ENCODE data around the gene UBE2Q1. TPM values are rescaled to one million over a fixed set of nuclear protein-coding genes. Genes with fewer than 3 reads are reported as not detected.

The UBE2Q1 gene
- total and polyA plus RNA-seq, 2 experiments from 2014 or later: 46.5 to 60.8 TPM

GRCh38 chr1:154550070-154550469 lies 8.4 kb downstream of the UBE2Q1 start:
- Histone ChIP-seq H3K27me3 (no peaks in the 10 kb centered on the region), H3K36me3 (peaks cover 55% of the 10 kb centered on the region), H3K4me3 (no peak overlapping the region), H3K4me1 (ENCODE audit: low read depth) (peaks cover 5% of the 10 kb centered on the region), H3K9me3 (ENCODE audit: low read depth) (no peaks in the 10 kb centered on the region), H3K27ac (no peak overlapping the region)
- no peak for DNase-seq (ENCODE audit: low read depth in 1 of 2, low spot score in 1 of 2)
- TF ChIP-seq CTCF (IDR thresholded peaks at IDR 0.05; ENCODE audit: low read depth, low read length): no peak

GRCh38 chr1:154549202-154549770 lies 9.2 kb downstream of the UBE2Q1 start:
- peaks cover 5% of the 10 kb centered on the region for H3K4me1 ChIP-seq (ENCODE audit: low read depth)
- H3K4me3 ChIP-seq: no peak overlapping the region
- H3K27me3 ChIP-seq: no peaks in the 10 kb centered on the region
- H3K36me3 ChIP-seq: peaks cover 47% of the 10 kb centered on the region
- no peak for TF ChIP-seq CTCF (IDR thresholded peaks at IDR 0.05; ENCODE audit: low read depth, low read length)
- no peak for DNase-seq (ENCODE audit: low read depth in 1 of 2, low spot score in 1 of 2)
- H3K9me3 ChIP-seq (ENCODE audit: low read depth): no peaks in the 10 kb centered on the region
- no peak overlapping the region for H3K27ac ChIP-seq

GRCh38 chr1:154548028-154548427 lies 10.4 kb downstream of the UBE2Q1 start:
- no peak for DNase-seq (ENCODE audit: low read depth in 1 of 2, low spot score in 1 of 2)
- H3K27ac ChIP-seq: no peak overlapping the region

GRCh38 chr1:154547105-154547732 lies 11.2 kb downstream of the UBE2Q1 start:
- peaks cover 8% of the 10 kb centered on the region for H3K27me3 ChIP-seq
- no peak for DNase-seq (ENCODE audit: low read depth in 1 of 2, low spot score in 1 of 2)
- TF ChIP-seq CTCF (IDR thresholded peaks at IDR 0.05; ENCODE audit: low read depth, low read length): no peak

More at GRCh38 chr1:154548028-154548427, 10.4 kb downstream of the UBE2Q1 start:
- no peak for TF ChIP-seq CTCF (IDR thresholded peaks at IDR 0.05; ENCODE audit: low read depth, low read length)
- Histone ChIP-seq H3K36me3 (peaks cover 35% of the 10 kb centered on the region), H3K4me3 (no peak overlapping the region), H3K9me3 (ENCODE audit: low read depth) (no peaks in the 10 kb centered on the region), H3K4me1 (ENCODE audit: low read depth) (no peaks in the 10 kb centered on the region), H3K27me3 (peaks cover 4% of the 10 kb centered on the region)

GRCh38 chr1:154546264-154547063 lies 12.0 kb downstream of the UBE2Q1 start:
- no peaks in the 10 kb centered on the region for H3K4me1 ChIP-seq (ENCODE audit: low read depth)
- peak; percentile 80 for TF ChIP-seq CTCF (IDR thresholded peaks at IDR 0.05; ENCODE audit: low read depth, low read length)
- peak; percentile 76 to 80 for DNase-seq (ENCODE audit: low read depth in 1 of 2, low spot score in 1 of 2)
- H3K4me3 ChIP-seq: no peak overlapping the region
- peaks cover 13% of the 10 kb centered on the region for H3K27me3 ChIP-seq
- H3K27ac ChIP-seq: no peak overlapping the region
- H3K9me3 ChIP-seq (ENCODE audit: low read depth): no peaks in the 10 kb centered on the region
- H3K36me3 ChIP-seq: peaks cover 23% of the 10 kb centered on the region

More at GRCh38 chr1:154547105-154547732, 11.2 kb downstream of the UBE2Q1 start:
- Histone ChIP-seq H3K4me3 (no peak overlapping the region), H3K4me1 (ENCODE audit: low read depth) (no peaks in the 10 kb centered on the region), H3K36me3 (peaks cover 27% of the 10 kb centered on the region), H3K27ac (no peak overlapping the region), H3K9me3 (ENCODE audit: low read depth) (no peaks in the 10 kb centered on the region)

Data from cardiac muscle cell (in vitro differentiated cells and primary cell).